SU-DHL-6 (cell line): ENCODE results near the gene TXLNG.

Source experiments
- CTCF ChIP-seq: fragments of 200-600 bp; sonication (generic); IDR thresholded peaks from one replicate; pipeline ENCODE4 v1.5.1; 2017; ENCODE audit warnings: antibody characterized with exemption, mild to moderate bottlenecking, low read length, moderate library complexity; ENCODE audit not compliant: insufficient read depth, poor library complexity, severe bottlenecking
- EZH2phosphoT487 ChIP-seq: fragments of 200-600 bp; sonication (generic), shearing (Covaris generic); conservative IDR thresholded peaks from 2 replicates; pipeline ENCODE4 v1.6.1; 2018; ENCODE audit warnings: mild to moderate bottlenecking, antibody characterized with exemption, low read length, moderate library complexity, mixed read lengths

- TF ChIP-seq CTCF (no peak), EZH2phosphoT487 (no peak)
Measured at GRCh38 chrX:16851421-16851820, 65.2 kb downstream of the TXLNG start.
